Neutrophil (primary cell): ENCODE results near the gene EPB41L4A.

Experiments used
- H3K27ac ChIP-seq: fragments of 200-600 bp; sonication (generic); 2 replicates; pipeline ENCODE4 v1.5.1; 2016; ENCODE audit warnings: mild to moderate bottlenecking, moderate library complexity
- H3K27me3 ChIP-seq: fragments of 200-600 bp; sonication (generic); 2 replicates; pipeline ENCODE4 v1.6.0; 2016; ENCODE audit warnings: mild to moderate bottlenecking
- H3K36me3 ChIP-seq: fragments of 200-600 bp; sonication (generic); 2 replicates; pipeline ENCODE4 v1.5.1; 2017
- H3K4me1 ChIP-seq, 2 experiments: fragments of 200-600 bp in 1 of 2; sonication (generic) in 1 of 2; 1 replicate in 1 of 2; 2 replicates in 1 of 2; pipeline versions ENCODE4 v1.5.1 to v1.6.1; 2013 to 2016; ENCODE audit warnings: low read depth in 1 of 2, low read length in 1 of 2, mild to moderate bottlenecking in 1 of 2, moderate library complexity in 1 of 2; ENCODE audit not compliant: control insufficient read depth in 1 of 2, insufficient read depth in 1 of 2
- H3K4me3 ChIP-seq, 2 experiments: fragments of 200-600 bp in 1 of 2; sonication (generic) in 1 of 2; 1 replicate in 1 of 2; 2 replicates in 1 of 2; pipeline ENCODE4 v1.5.1; 2013 to 2016; ENCODE audit warnings: low read depth in 1 of 2, low read length in 1 of 2, mild to moderate bottlenecking in 1 of 2, moderate library complexity in 1 of 2
- H3K9me3 ChIP-seq: fragments of 200-600 bp; sonication (generic); 2 replicates; pipeline ENCODE4 v1.5.1; 2016
- CTCF ChIP-seq: fragments of 200-600 bp; sonication (generic); IDR thresholded peaks from 2 replicates; pipeline ENCODE4 v1.5.1; 2016; ENCODE audit warnings: antibody characterized with exemption

Gene EPB41L4A

GRCh38 chr5:112349371-112349770 is 69.7 kb downstream of the EPB41L4A start:
- TF ChIP-seq CTCF: no peak
- Histone ChIP-seq H3K36me3 (no peaks in the 10 kb centered on the region), H3K4me3 (no peak overlapping the region), H3K27ac (no peak overlapping the region), H3K27me3 (no peaks in the 10 kb centered on the region), H3K9me3 (no peaks in the 10 kb centered on the region), H3K4me1 (no peaks in the 10 kb centered on the region)

- Histone ChIP-seq H3K4me3 (no peak overlapping the region), H3K9me3 (no peaks in the 10 kb centered on the region), H3K36me3 (no peaks in the 10 kb centered on the region), H3K27me3 (no peaks in the 10 kb centered on the region), H3K4me1 (no peaks in the 10 kb centered on the region), H3K27ac (no peak overlapping the region)
- TF ChIP-seq CTCF: no peak
Measured at GRCh38 chr5:112348915-112349314, 70.2 kb downstream of the EPB41L4A start.

- no peaks in the 10 kb centered on the region for H3K9me3 ChIP-seq
- H3K27ac ChIP-seq: no peak overlapping the region
- no peak for TF ChIP-seq CTCF
- H3K36me3 ChIP-seq: no peaks in the 10 kb centered on the region
- no peaks in the 10 kb centered on the region for H3K4me1 ChIP-seq
- H3K27me3 ChIP-seq: no peaks in the 10 kb centered on the region
- no peak overlapping the region for H3K4me3 ChIP-seq
Measured at GRCh38 chr5:112348387-112348786, 70.7 kb downstream of the EPB41L4A start.

GRCh38 chr5:112346411-112347044 is 72.5 kb downstream of the EPB41L4A start:
- H3K27ac ChIP-seq: no peak overlapping the region
- H3K27me3 ChIP-seq: no peaks in the 10 kb centered on the region
- H3K4me1 ChIP-seq: no peaks in the 10 kb centered on the region
- no peak overlapping the region for H3K4me3 ChIP-seq
- H3K9me3 ChIP-seq: no peaks in the 10 kb centered on the region
- no peaks in the 10 kb centered on the region for H3K36me3 ChIP-seq
- no peak for TF ChIP-seq CTCF

- no peak for TF ChIP-seq CTCF
- Histone ChIP-seq H3K4me1 (no peaks in the 10 kb centered on the region), H3K9me3 (no peaks in the 10 kb centered on the region), H3K4me3 (no peak overlapping the region), H3K36me3 (no peaks in the 10 kb centered on the region), H3K27me3 (no peaks in the 10 kb centered on the region), H3K27ac (no peak overlapping the region)
Measured at GRCh38 chr5:112344540-112344939, 74.5 kb downstream of the EPB41L4A start.
